ENCODE results near the gene EIF4G3. TPM values are rescaled to one million over a fixed set of nuclear protein-coding genes. Genes with fewer than 3 reads are reported as not detected.

The EIF4G3 gene
- total RNA-seq, 1 experiment from 2014 or later, result 86.8 TPM

- Histone ChIP-seq H3K36me3 (ENCODE audit: insufficient read depth, low read length, poor library complexity, severe bottlenecking) (peaks cover 12% of the 10 kb centered on the region), H3K27ac (ENCODE audit: low read depth, low read length, poor library complexity, severe bottlenecking) (no peak overlapping the region), H3K4me1 (ENCODE audit: insufficient read depth, low read length, poor library complexity, severe bottlenecking) (no peaks in the 10 kb centered on the region), H3K4me3 (ENCODE audit: low read depth, low read length, poor library complexity, severe bottlenecking) (no peak overlapping the region), H3K9me3 (ENCODE audit: low read depth, low read length, poor library complexity, severe bottlenecking) (no peaks in the 10 kb centered on the region), H3K27me3 (replicated peaks; ENCODE audit: insufficient read depth, low read depth, low read length, poor library complexity) (no peaks in the 10 kb centered on the region)
- intact Hi-C loops (cut with micrococcal nuclease; ENCODE audit: unreplicated experiment), result no loop called here
- ChIA-PET CTCF (no interaction called here), POLR2A (ENCODE audit: low non-redundant PET) (no interaction called here)
- no peak for DNase-seq (ENCODE audit: low spot score)
- BruUV-seq (replicated peaks), result no TSS peak
- TF ChIP-seq CTCF (conservative IDR thresholded peaks at IDR 0.05; ENCODE audit: low read depth, low read length), result no peak
- no peak for TF ChIP-seq EZH2 (IDR thresholded peaks at IDR 0.05; ENCODE audit: borderline replicate concordance, low read depth, low read length, poor library complexity, severe bottlenecking)
Measured at GRCh38 chr1:20887246-20887645, 289.5 kb downstream of the EIF4G3 start.

- Histone ChIP-seq H3K4me1 (ENCODE audit: insufficient read depth, low read length, poor library complexity, severe bottlenecking) (no peaks in the 10 kb centered on the region), H3K9me3 (ENCODE audit: low read depth, low read length, poor library complexity, severe bottlenecking) (no peaks in the 10 kb centered on the region), H3K27ac (ENCODE audit: low read depth, low read length, poor library complexity, severe bottlenecking) (no peak overlapping the region), H3K4me3 (ENCODE audit: low read depth, low read length, poor library complexity, severe bottlenecking) (no peak overlapping the region), H3K36me3 (ENCODE audit: insufficient read depth, low read length, poor library complexity, severe bottlenecking) (peaks cover 6% of the 10 kb centered on the region), H3K27me3 (replicated peaks; ENCODE audit: insufficient read depth, low read depth, low read length, poor library complexity) (no peaks in the 10 kb centered on the region)
- ChIA-PET CTCF (no interaction called here), POLR2A (ENCODE audit: low non-redundant PET) (interaction anchor here (0.8 kb wide), 1 partner anchor 1160 kb away, joined by 4 read pairs; no protein-coding TSS in a partner anchor)
- TF ChIP-seq CTCF (conservative IDR thresholded peaks at IDR 0.05; ENCODE audit: low read depth, low read length) (no peak), EZH2 (IDR thresholded peaks at IDR 0.05; ENCODE audit: borderline replicate concordance, low read depth, low read length, poor library complexity, severe bottlenecking) (no peak)
- DNase-seq (ENCODE audit: low spot score), result no peak
- intact Hi-C loops (cut with micrococcal nuclease; ENCODE audit: unreplicated experiment), result no loop called here
- no TSS peak for BruUV-seq (replicated peaks)
Measured at GRCh38 chr1:20885121-20885520, 291.6 kb downstream of the EIF4G3 start.

- no peak for DNase-seq (ENCODE audit: low spot score)
- Histone ChIP-seq H3K27me3 (replicated peaks; ENCODE audit: insufficient read depth, low read depth, low read length, poor library complexity) (no peaks in the 10 kb centered on the region), H3K4me1 (ENCODE audit: insufficient read depth, low read length, poor library complexity, severe bottlenecking) (no peaks in the 10 kb centered on the region), H3K4me3 (ENCODE audit: low read depth, low read length, poor library complexity, severe bottlenecking) (no peak overlapping the region), H3K36me3 (ENCODE audit: insufficient read depth, low read length, poor library complexity, severe bottlenecking) (peaks cover 6% of the 10 kb centered on the region), H3K9me3 (ENCODE audit: low read depth, low read length, poor library complexity, severe bottlenecking) (no peaks in the 10 kb centered on the region), H3K27ac (ENCODE audit: low read depth, low read length, poor library complexity, severe bottlenecking) (no peak overlapping the region)
- ChIA-PET POLR2A (ENCODE audit: low non-redundant PET) (no interaction called here), CTCF (no interaction called here)
- TF ChIP-seq CTCF (conservative IDR thresholded peaks at IDR 0.05; ENCODE audit: low read depth, low read length), result no peak
- TF ChIP-seq EZH2 (IDR thresholded peaks at IDR 0.05; ENCODE audit: borderline replicate concordance, low read depth, low read length, poor library complexity, severe bottlenecking), result no peak
- intact Hi-C loops (cut with micrococcal nuclease; ENCODE audit: unreplicated experiment), result no loop called here
- BruUV-seq (replicated peaks), result no TSS peak
Measured at GRCh38 chr1:20884513-20884912, 292.2 kb downstream of the EIF4G3 start.

All from A673 (cell line).